WTC11 (cell line): Measurements from ENCODE around the gene MRPL47.

Source experiments
- CBFB ChIP-seq: sonication (generic); formaldehyde crosslinking; IDR thresholded peaks from 2 replicates; pipeline ENCODE4 v1.8.1; 2022; ENCODE audit warnings: mild to moderate bottlenecking, low read depth, missing genetic modification reagents
- CTCF ChIP-seq: fragments of 200-600 bp; IDR thresholded peaks from 2 replicates; pipeline ENCODE4 v1.8.0; 2022; ENCODE audit warnings: antibody characterized with exemption
- GABPB1 ChIP-seq: sonication (generic); formaldehyde crosslinking; IDR thresholded peaks from 2 replicates; pipeline ENCODE4 v1.8.1; 2023; ENCODE audit warnings: mild to moderate bottlenecking, missing genetic modification reagents
- JUN ChIP-seq: sonication (generic); formaldehyde crosslinking; IDR thresholded peaks from 2 replicates; pipeline ENCODE4 v1.8.0; 2023; ENCODE audit warnings: mild to moderate bottlenecking, missing genetic modification reagents
- NR3C1 ChIP-seq: sonication (generic); formaldehyde crosslinking; conservative IDR thresholded peaks from 2 replicates; pipeline ENCODE4 v1.8.1; 2023; ENCODE audit warnings: low read depth, mild to moderate bottlenecking, missing genetic modification reagents
- SP1 ChIP-seq: sonication (generic); formaldehyde crosslinking; conservative IDR thresholded peaks from 2 replicates; pipeline ENCODE4 v1.8.1; 2022; ENCODE audit warnings: missing genetic modification reagents

GRCh38 chr3:179651687-179652446, 47.4 kb upstream of the MRPL47 start:
- TF ChIP-seq NR3C1: no peak
- TF ChIP-seq GABPB1 (CRISPR knock-in tag): no peak
- TF ChIP-seq SP1 (CRISPR knock-in tag): no peak
- TF ChIP-seq CTCF: no peak
- TF ChIP-seq JUN (CRISPR knock-in tag): no peak
- TF ChIP-seq CBFB (CRISPR knock-in tag): no peak
